Smooth muscle cell of trachea (primary cell): ENCODE measurements around the gene PNKD. TPM values are rescaled to one million over a fixed set of nuclear protein-coding genes. Genes with fewer than 3 reads are reported as not detected.

ENCODE experiments used
- total RNA-seq: library from RNA; depleted of rRNA; stranded (reverse); fragments of >200 nt; gene quantifications from 2 replicates; pipeline ENCODE4 v1.2.1, GENCODE V29; 2014

PNKD gene
- total RNA-seq = 26.1 and 29.1 TPM in 2 replicates

GRCh38 chr2:218269900-218270720, at the start of gene PNKD, which contains the start of gene AAMP:
PNKD (plus strand) TSS chr2:218270519; CDS start chr2:218270536, 17 bp downstream.
AAMP (minus strand) TSS chr2:218270137; CDS start chr2:218270086, 51 bp downstream.

GRCh38 chr2:218260742-218261422, 9.4 kb upstream of the PNKD start, which contains the start of gene GPBAR1:
GPBAR1 (plus strand) TSS chr2:218261015; CDS start chr2:218262725, 1,710 bp downstream.

GRCh38 chr2:218292048-218293014, 22.0 kb downstream of the PNKD start, which contains the start of gene TMBIM1:
TMBIM1 (minus strand) TSS chr2:218292503; CDS start chr2:218282141, 10,362 bp downstream.

GRCh38 chr2:218381916-218382366, 111.6 kb downstream of the PNKD start, which contains the start of gene SLC11A1:
SLC11A1 (plus strand) TSS chr2:218382273; CDS start chr2:218382369, 96 bp downstream.

Other genes starting within 250 kb of the PNKD start
- not detected in 2 replicates for gene RUFY4, start 201.3 kb upstream of the PNKD start, total RNA-seq
- not detected in 2 replicates for gene CXCR2, start 144.5 kb upstream of the PNKD start, total RNA-seq
- not detected in 2 replicates for gene CXCR1, start 103.6 kb upstream of the PNKD start, total RNA-seq
- 224 and 365 TPM in 2 replicates for gene ARPC2, start 53.3 kb upstream of the PNKD start, total RNA-seq
- gene GPBAR1, start 9.5 kb upstream of the PNKD start, total RNA-seq = not detected in 2 replicates
- 153 and 157 TPM in 2 replicates for gene AAMP, start 382 bp upstream of the PNKD start, total RNA-seq
- gene TMBIM1, start 22.0 kb downstream of the PNKD start, total RNA-seq = 111 and 299 TPM in 2 replicates
- 0.17 TPM in 1 of 2 replicates, not detected in the other for gene CATIP, start 86.3 kb downstream of the PNKD start, total RNA-seq
- gene SLC11A1, start 111.8 kb downstream of the PNKD start, total RNA-seq = under 0.01 and 0.33 TPM in 2 replicates
- gene CTDSP1, start 129.3 kb downstream of the PNKD start, total RNA-seq = 53.4 and 88.0 TPM in 2 replicates
- not detected in 2 replicates for gene VIL1, start 148.6 kb downstream of the PNKD start, total RNA-seq